Fibroblast of pulmonary artery (primary cell): ENCODE results near the gene ENSA.
"Not testable (repeated sequence)": the region's sequence is repeated elsewhere in the genome, so short reads cannot be mapped to it uniquely, and the experiment has no call there.

Experiments used
- DNase-seq: peaks from one replicate; pipeline ENCODE4 v3.0.0-alpha.2; 2010; ENCODE audit warnings: low read depth
- H3K4me3 ChIP-seq: replicated peaks from 2 replicates; pipeline ENCODE4 v1.5.1; 2011; ENCODE audit warnings: low read depth, mild to moderate bottlenecking, control low read depth, low read length, moderate library complexity
- TF ChIP-seq, protein P1 (sequence below): IDR thresholded peaks from 2 replicates; pipeline ENCODE4 v1.5.1; 2011; ENCODE audit warnings: mild to moderate bottlenecking, control low read depth, low read length, inconsistent platforms; ENCODE audit errors: missing control alignments

Gene ENSA

DNA sequence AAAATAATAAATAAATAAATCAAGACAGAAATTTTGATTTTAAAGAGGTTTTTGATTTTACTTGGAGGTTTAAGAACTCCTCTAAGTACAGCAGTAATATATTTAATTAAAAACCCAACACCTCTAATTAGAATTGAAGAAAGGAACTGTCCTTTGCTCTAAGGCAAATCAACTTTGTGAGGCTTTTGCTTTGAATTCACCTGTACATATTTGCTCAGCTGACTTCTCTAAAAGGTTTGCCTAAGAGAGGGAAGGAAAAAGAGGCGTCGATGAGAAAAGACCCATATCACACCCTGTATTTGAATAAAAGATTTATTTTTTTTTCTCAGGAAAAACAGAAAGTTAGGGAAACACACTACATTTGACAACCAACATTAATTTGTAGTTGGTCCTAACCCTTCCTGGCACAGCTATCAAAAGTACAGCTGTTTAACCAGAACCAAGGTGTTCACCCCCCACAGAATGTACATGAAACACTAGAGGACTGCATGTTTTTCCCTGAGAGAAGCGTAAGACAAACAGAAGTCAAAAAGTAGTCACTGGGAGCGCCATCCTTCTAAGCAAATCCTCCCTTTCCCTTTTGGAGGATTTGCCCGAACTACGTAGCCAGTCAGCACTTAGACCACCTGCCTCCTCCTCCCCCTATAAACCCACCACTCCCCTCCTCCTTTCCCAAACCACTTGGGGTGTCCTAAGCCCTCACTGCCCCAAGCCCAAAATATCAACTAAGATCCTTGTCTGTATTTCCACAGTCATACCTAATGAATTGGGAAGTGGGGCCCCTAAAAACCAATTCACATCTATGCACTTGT lies 54.9 kb downstream of the ENSA start:
- TF ChIP-seq, protein P1, sequence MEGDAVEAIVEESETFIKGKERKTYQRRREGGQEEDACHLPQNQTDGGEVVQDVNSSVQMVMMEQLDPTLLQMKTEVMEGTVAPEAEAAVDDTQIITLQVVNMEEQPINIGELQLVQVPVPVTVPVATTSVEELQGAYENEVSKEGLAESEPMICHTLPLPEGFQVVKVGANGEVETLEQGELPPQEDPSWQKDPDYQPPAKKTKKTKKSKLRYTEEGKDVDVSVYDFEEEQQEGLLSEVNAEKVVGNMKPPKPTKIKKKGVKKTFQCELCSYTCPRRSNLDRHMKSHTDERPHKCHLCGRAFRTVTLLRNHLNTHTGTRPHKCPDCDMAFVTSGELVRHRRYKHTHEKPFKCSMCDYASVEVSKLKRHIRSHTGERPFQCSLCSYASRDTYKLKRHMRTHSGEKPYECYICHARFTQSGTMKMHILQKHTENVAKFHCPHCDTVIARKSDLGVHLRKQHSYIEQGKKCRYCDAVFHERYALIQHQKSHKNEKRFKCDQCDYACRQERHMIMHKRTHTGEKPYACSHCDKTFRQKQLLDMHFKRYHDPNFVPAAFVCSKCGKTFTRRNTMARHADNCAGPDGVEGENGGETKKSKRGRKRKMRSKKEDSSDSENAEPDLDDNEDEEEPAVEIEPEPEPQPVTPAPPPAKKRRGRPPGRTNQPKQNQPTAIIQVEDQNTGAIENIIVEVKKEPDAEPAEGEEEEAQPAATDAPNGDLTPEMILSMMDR = no peak
- DNase-seq = peak; percentile 64
- H3K4me3 ChIP-seq = peak overlapping the region; percentile 91

DNA sequence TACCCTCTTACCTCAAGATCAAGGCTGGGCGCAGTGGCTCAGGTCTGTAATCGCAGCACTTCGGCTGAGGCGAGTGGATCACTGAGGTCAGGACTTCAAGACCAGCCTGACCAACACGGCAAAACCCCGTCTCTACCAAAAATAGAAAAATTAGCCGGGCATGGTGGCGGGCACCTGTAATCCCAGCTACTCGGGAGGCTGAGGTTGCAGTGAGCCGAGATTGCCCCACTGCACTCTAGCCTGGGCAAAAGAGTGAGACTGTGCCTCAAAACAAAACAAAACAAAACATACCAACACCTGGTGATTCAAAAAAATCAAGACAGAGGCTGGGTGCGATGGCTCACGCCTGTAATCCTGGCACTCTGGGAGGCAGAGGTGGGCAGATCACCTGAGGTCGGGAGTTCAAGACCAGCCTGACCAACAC lies 55.8 kb downstream of the ENSA start:
- H3K4me3 ChIP-seq = not testable (repeated sequence)
- peak; percentile 36 for DNase-seq

- peak; percentile 63 for DNase-seq
- TF ChIP-seq, protein P1 = no peak
- H3K4me3 ChIP-seq = peak overlapping the region; percentile 15
Measured at GRCh38 chr1:150572918-150573647, 56.3 kb downstream of the ENSA start.
